GM03348 (cell line): ENCODE data around the gene ZPBP2.

Source experiments
- DNase-seq: peaks from one replicate; pipeline ENCODE4 v3.0.0; 2012; ENCODE audit warnings: low spot score

The ZPBP2 gene

GRCh38 chr17:39913989-39914388 lies 46.0 kb downstream of the ZPBP2 start:
- no peak for DNase-seq

DNA sequence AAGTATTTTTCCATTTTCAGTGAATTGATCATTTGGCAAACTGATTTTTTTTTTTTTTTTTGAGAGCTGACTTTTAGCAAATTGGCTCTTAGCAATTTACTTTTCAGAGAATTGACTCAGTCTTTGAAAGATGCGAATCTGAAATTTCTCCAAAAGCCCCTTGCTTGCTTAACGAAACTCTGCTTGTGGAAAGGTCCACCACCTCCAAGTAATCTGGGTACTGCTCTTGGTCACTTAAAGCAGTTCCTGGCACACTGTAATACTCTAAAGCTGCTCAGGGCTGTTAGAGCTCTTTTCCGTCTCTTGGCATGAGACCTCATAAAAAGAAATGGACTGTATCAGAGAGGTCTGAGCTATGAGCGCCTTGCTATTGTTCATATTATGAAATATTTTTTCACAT lies 47.6 kb downstream of the ZPBP2 start:
- DNase-seq: no peak

DNA sequence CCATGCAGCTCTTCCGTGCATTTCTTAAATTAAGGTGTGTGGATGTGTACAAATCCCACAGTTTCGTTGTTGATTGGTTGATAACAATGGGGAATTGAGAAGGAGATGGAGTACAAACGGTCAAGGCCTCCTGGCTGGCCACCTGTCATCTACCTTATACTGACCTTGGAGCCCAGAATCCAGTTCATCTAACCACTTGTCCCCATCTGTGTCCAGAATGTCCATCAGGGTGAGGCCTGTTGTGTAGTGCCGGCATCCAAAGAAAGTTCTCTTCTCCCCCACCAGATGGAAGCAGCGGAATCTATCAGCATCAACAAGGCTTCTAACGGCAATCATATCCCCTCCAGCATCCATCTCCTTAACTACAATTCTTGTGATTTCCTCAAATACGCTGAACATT lies 48.9 kb downstream of the ZPBP2 start:
- no peak for DNase-seq

GRCh38 chr17:39919087-39919683 lies 51.2 kb downstream of the ZPBP2 start:
- DNase-seq: no peak

- DNase-seq: no peak
These were observed 52.5 kb downstream of the ZPBP2 start for GRCh38 chr17:39920218-39921210.

DNA sequence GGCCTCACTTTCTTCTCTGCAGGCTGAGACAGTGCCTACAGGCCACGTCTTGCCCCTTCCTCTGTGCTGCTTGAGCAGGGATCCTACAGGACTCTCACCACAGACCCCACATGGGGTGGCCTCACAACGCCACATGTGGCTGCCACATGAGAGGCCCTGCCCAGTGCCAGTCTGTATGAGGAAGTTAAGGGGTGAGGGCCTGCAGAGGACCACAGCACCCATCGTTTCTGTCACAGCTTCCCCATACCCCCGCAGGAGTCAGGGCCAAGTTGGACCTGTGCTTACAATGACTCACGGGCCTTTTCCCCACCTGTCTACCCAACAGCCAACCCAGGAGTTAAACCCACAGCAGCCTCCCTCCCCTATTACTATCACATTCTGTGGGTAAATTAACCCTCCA lies 53.3 kb downstream of the ZPBP2 start:
- DNase-seq: no peak

DNA sequence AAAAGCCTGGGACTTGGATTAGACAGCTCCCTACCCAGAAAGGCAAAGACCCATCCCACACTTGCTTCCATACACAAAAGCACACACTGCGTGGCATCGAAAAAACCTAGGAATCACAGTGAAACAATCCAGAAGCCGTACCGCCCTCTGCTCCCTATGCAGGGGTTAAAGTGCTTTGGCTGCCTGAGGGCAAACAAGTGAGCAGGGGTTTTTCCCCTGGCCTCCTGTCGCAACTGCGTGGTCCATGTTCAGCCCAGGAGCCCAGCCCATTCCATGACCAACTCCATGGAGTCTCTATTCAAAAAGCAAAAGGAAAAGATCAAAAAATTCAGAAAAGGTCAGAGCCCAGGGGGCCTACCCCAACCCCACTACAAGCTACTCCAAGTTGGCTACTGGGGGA lies 54.0 kb downstream of the ZPBP2 start:
- no peak for DNase-seq

DNA sequence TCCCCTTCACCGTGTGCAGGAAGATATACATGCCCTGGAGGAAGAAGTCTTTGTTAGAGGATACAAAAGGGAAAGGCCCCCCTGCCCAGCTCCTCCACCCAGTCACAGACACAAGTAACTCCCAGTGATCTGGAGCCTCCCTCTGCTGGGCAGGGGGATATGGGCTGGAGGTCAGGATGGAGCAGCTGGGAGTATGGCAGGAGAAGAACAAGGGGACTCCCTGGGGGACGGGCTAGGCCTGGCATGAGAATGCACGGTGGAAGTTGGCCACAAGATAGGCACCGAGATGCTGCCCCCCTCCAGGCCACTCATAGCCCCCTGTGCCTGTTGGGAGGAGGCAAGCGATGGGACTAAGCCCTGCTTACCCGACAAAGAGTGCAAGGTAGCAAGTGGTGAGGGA lies 55.2 kb downstream of the ZPBP2 start:
- no peak for DNase-seq

- DNase-seq: peak; percentile 40
These were observed 56.1 kb downstream of the ZPBP2 start for GRCh38 chr17:39923836-39924690.

- no peak for DNase-seq
These were observed 56.7 kb downstream of the ZPBP2 start for GRCh38 chr17:39924691-39925055.

DNA sequence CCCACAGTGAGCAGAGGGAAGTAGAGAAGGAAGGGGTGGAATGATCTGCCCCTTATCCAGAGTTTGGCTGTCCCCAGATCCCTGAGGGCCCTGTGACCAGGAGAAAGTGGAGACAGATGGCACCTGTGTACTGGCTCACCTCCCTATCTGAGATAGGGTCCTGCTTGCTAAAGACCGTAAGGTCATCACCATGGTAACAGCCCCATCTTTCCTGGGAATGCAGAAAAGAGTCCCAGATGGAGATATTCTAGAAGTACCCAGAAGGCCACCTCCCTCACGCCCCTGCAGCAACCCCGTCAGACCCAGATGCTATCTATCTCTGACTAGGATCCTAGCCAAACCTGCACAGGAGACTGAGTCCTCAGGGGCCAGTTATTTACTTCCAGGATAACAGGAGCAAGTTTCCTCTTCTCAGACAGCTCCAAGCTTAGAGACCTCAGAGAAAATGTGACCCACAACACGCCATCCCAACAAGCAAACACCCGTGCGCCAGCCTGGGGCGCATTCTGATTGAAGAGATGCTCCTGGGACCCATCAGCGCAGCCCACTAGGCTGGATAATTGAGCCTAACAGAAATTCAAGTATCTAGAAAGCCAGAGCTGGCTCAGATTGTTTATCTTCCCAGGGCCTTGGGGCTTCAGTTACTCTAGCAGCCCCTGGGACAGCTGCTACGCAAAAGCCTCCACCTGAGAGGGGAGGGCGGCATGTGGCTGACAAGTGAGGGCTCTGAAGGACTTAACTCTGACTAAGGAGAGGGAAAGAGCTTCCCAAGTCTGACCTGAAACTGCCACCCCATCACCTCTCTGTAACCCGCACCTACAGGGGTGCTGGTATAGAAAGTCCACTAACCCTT lies 57.5 kb downstream of the ZPBP2 start:
- DNase-seq: no peak

- no peak for DNase-seq
These were observed 58.2 kb downstream of the ZPBP2 start for GRCh38 chr17:39926135-39926587.

GRCh38 chr17:39926588-39927100 lies 58.6 kb downstream of the ZPBP2 start:
- DNase-seq: peak; percentile 64
